Left forelimb (tissue), 1 donor: Measurements from ENCODE around the gene RBMX.

Experiments used
- DNase-seq: peaks from one replicate; pipeline ENCODE4 v3.0.0-alpha.2; 2018; ENCODE audit warnings: low spot score

Gene RBMX

GRCh38 chrX:136835761-136836160 is 44.8 kb downstream of the RBMX start:
- no peak for DNase-seq

- no peak for DNase-seq
Measured at GRCh38 chrX:136829413-136829812, 51.1 kb downstream of the RBMX start.

GRCh38 chrX:136828830-136829229 is 51.7 kb downstream of the RBMX start:
- DNase-seq = no peak

- DNase-seq = no peak
Measured at GRCh38 chrX:136827026-136827425, 53.5 kb downstream of the RBMX start.

- DNase-seq = no peak
Measured at GRCh38 chrX:136825771-136826170, 54.8 kb downstream of the RBMX start.
